CD8-positive, alpha-beta memory T cell (primary cell): ENCODE measurements around the gene HMOX1. TPM values are rescaled to one million over a fixed set of nuclear protein-coding genes. Genes with fewer than 3 reads are reported as not detected.
"Not testable (repeated sequence)": the region's sequence is repeated elsewhere in the genome, so short reads cannot be mapped to it uniquely, and the experiment has no call there.

Experiments used
- CTCF ChIA-PET: fragments of 350-600 bp; sonication (Branson Sonifier 250); formaldehyde crosslinking; loops from one replicate; lab custom pipeline; 2021; ENCODE audit warnings: antibody characterized with exemption; lab: Charles Lee
- POLR2A ChIA-PET: fragments of 350-600 bp; sonication (Branson Sonifier 250); formaldehyde crosslinking; loops from one replicate; lab custom pipeline; 2021; ENCODE audit warnings: antibody characterized with exemption; lab: Charles Lee
- DNase-seq, 5 donors: peaks; one replicate each; pipeline versions ENCODE4 v3.0.0 to v3.0.0-alpha.2; 2020 to 2022; ENCODE audit warnings: mixed read lengths in 1 of 5
- H3K27ac ChIP-seq: one replicate; pipeline ENCODE4 v1.7.0; 2013; ENCODE audit warnings: low read depth, mild to moderate bottlenecking, low read length, moderate library complexity
- H3K27me3 ChIP-seq: 2 replicates; pipeline ENCODE4 v1.7.0; 2013; ENCODE audit warnings: low read length, mild to moderate bottlenecking; ENCODE audit not compliant: insufficient read depth, poor library complexity, severe bottlenecking
- H3K36me3 ChIP-seq: 2 replicates; pipeline ENCODE4 v1.7.0; 2013; ENCODE audit warnings: mild to moderate bottlenecking, low read length, moderate library complexity; ENCODE audit not compliant: insufficient read depth
- H3K4me1 ChIP-seq: 2 replicates; pipeline ENCODE4 v1.7.0; 2013; ENCODE audit warnings: mild to moderate bottlenecking, low read length, moderate library complexity; ENCODE audit not compliant: insufficient read depth
- H3K4me3 ChIP-seq: 2 replicates; pipeline ENCODE4 v1.7.0; 2013; ENCODE audit warnings: mild to moderate bottlenecking, low read length
- H3K9me3 ChIP-seq: 2 replicates; pipeline ENCODE4 v1.7.0; 2013; ENCODE audit warnings: mild to moderate bottlenecking, low read length
- H3K27ac Mint-ChIP-seq, 8 donors: one replicate each; pipeline ENCODE4 v1.8.0; 2020 to 2021; ENCODE audit warnings: mixed read lengths in 8 of 8, mild to moderate bottlenecking in 6 of 8, inconsistent platforms in 3 of 8, moderate library complexity in 3 of 8
- H3K27me3 Mint-ChIP-seq, 2 donors: one replicate each; pipeline ENCODE4 v1.8.0; 2020 to 2021; ENCODE audit warnings: mixed read lengths in 2 of 2, mild to moderate bottlenecking in 1 of 2, moderate library complexity in 1 of 2
- H3K36me3 Mint-ChIP-seq, 3 donors: one replicate each; pipeline ENCODE4 v1.8.0; 2020 to 2021; ENCODE audit warnings: mixed read lengths in 3 of 3, inconsistent platforms in 1 of 3, mild to moderate bottlenecking in 1 of 3
- H3K4me1 Mint-ChIP-seq, 3 donors: one replicate each; pipeline ENCODE4 v1.8.0; 2020 to 2021; ENCODE audit warnings: mixed read lengths in 3 of 3, inconsistent platforms in 1 of 3, mild to moderate bottlenecking in 1 of 3
- H3K4me3 Mint-ChIP-seq, 7 donors: one replicate each; pipeline ENCODE4 v1.8.0; 2020 to 2021; ENCODE audit warnings: mixed read lengths in 7 of 7, mild to moderate bottlenecking in 6 of 7, moderate library complexity in 4 of 7, inconsistent platforms in 2 of 7
- H3K9me3 Mint-ChIP-seq, 5 donors: one replicate each; pipeline ENCODE4 v1.8.0; 2020 to 2022; ENCODE audit warnings: mixed read lengths in 5 of 5, mild to moderate bottlenecking in 3 of 5, moderate library complexity in 2 of 5, inconsistent platforms in 1 of 5
- polyA plus RNA-seq: library from polyadenylated mRNA; unstranded; fragments of 300-500 nt; fragmentation: Illumina TruSeq; gene quantifications from one replicate; pipeline ENCODE4 v1.2.3, GENCODE V29; 2021
- total RNA-seq, 2 experiments: library from RNA; stranded (reverse); gene quantifications; one replicate each; pipeline ENCODE4 v1.2.3, GENCODE V29; 2021

HMOX1 gene
- total and polyA plus RNA-seq, 3 experiments from 2014 or later: 0.25 to 5.6 (median 5.1) TPM

DNA sequence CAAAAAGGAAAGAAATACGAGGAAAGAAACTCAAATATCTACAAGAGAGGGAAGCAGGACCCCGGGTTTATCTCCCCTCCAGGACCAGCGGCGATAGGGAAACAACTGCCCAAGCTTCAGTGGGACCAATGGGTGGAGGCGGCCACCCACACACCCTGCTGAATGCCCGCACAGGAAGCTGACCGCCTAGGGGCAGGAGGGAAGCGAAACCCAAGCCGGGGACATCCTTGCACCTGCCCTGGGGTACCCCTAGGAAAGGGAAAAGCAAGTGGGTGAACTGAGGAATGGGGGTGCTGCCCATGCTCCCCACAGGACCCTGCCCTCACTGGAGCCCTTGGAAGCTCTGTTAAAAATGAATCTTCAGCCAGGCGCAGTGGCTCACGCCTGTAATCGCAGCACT lies 27.6 kb upstream of the HMOX1 start:
- ChIA-PET CTCF (interaction anchor here (1.0 kb wide), 1 partner anchor 230 kb away, joined by 3 read pairs; no protein-coding TSS in a partner anchor), POLR2A (no interaction called here)
- Mint-ChIP-seq H3K4me1 (peaks cover 16 to 31% (median 16%) of the 10 kb centered on the region in 3 donors), H3K36me3 (no peaks in the 10 kb centered on the region), H3K27ac (peak overlapping the region in 1 of 8 donors; percentile 70), H3K9me3 (no peaks in the 10 kb centered on the region), H3K4me3 (no peak overlapping the region), H3K27me3 (peaks cover 9 to 28% of the 10 kb centered on the region in 2 donors)
- peaks cover 16% of the 10 kb centered on the region for H3K4me1 ChIP-seq
- DNase-seq: no peak
- no peaks in the 10 kb centered on the region for H3K27me3 ChIP-seq
- H3K27ac ChIP-seq: no peak overlapping the region
- H3K4me3 ChIP-seq: no peak overlapping the region
- no peaks in the 10 kb centered on the region for H3K9me3 ChIP-seq
- no peaks in the 10 kb centered on the region for H3K36me3 ChIP-seq

DNA sequence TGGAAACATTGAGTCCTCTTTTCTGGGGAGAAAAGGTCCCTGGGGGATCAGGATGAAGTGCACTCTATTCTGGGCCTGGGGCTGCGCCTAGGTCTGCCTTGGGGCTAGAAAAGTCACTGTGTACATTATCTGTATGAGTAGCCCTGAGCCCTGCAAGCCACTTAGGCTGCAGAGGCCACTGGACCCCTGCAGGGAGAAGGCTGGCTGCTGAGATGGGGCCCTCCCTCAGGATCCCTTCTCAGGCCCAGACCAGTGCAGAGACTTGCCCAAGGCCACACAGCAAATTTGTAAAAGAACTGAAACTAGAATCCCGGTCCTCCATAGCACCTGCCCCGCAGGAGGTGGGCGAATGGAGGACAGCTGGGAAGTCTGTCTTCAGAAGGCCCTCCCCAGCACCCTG lies 26.8 kb upstream of the HMOX1 start:
- DNase-seq: no peak
- no peak overlapping the region for H3K27ac Mint-ChIP-seq
- CTCF ChIA-PET: no interaction called here
- Histone ChIP-seq H3K4me3 (no peak overlapping the region), H3K4me1 (peaks cover 16% of the 10 kb centered on the region), H3K9me3 (no peaks in the 10 kb centered on the region), H3K27me3 (no peaks in the 10 kb centered on the region), H3K36me3 (no peaks in the 10 kb centered on the region), H3K27ac (no peak overlapping the region)
- H3K36me3 Mint-ChIP-seq: no peaks in the 10 kb centered on the region
- peaks cover 16 to 31% (median 16%) of the 10 kb centered on the region in 3 donors for H3K4me1 Mint-ChIP-seq
- no peak overlapping the region for H3K4me3 Mint-ChIP-seq
- H3K9me3 Mint-ChIP-seq: no peaks in the 10 kb centered on the region
- POLR2A ChIA-PET: no interaction called here
- peaks cover 9 to 28% of the 10 kb centered on the region in 2 donors for H3K27me3 Mint-ChIP-seq

GRCh38 chr22:35357883-35358621 lies 22.8 kb upstream of the HMOX1 start:
- H3K36me3 ChIP-seq: no peaks in the 10 kb centered on the region
- no peak overlapping the region for H3K4me3 ChIP-seq
- no peaks in the 10 kb centered on the region for H3K9me3 Mint-ChIP-seq
- no peaks in the 10 kb centered on the region for H3K36me3 Mint-ChIP-seq
- H3K9me3 ChIP-seq: no peaks in the 10 kb centered on the region
- H3K27me3 ChIP-seq: no peaks in the 10 kb centered on the region
- H3K4me1 Mint-ChIP-seq: peaks cover 0 to 2% (median 0%) of the 10 kb centered on the region in 3 donors
- ChIA-PET CTCF (interaction anchor here (0.5 kb wide), 1 partner anchor 78 kb away, joined by 4 read pairs; no protein-coding TSS in a partner anchor), POLR2A (interaction anchor here (1.0 kb wide), 1 partner anchor 33 kb away, joined by 3 read pairs; no protein-coding TSS in a partner anchor)
- H3K4me1 ChIP-seq: no peaks in the 10 kb centered on the region
- no peak overlapping the region for H3K27ac ChIP-seq
- DNase-seq: no peak
- H3K4me3 Mint-ChIP-seq: no peak overlapping the region
- H3K27me3 Mint-ChIP-seq: peaks cover 6 to 25% of the 10 kb centered on the region in 2 donors
- no peak overlapping the region for H3K27ac Mint-ChIP-seq

DNA sequence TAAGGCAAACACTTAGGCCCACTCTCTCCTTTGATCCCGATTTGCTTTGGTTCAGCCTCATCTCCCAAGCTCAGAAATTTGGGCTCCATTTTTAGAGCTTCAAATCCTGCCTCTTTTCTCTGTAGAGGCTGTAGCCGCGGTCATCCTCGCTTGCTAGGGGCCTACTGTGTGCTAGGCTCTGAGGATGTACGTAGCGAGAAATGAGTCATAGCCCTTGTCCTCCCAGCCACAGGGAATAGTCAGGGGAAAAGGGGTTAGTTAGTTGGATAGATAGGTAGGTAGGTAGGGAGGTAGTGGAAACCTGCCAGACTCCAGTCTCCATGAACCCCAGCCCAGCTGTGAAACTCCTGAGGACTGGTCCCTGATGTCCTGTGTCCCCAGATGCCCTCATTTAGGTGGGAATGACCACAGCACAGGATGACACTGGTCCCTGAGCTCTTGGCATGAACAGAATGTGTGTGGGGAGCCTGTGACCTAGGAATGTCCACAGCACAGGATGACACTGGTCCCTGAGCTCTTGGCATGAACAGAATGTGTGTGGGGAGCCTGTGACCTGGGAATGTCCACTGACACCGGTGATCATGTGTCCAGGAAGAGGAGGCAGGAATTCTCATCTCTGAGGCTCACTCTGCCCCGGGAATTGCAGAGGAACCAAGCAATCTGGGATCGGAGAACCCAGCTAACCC lies 21.4 kb upstream of the HMOX1 start:
- Mint-ChIP-seq H3K27ac (no peak overlapping the region), H3K4me3 (no peak overlapping the region), H3K9me3 (no peaks in the 10 kb centered on the region), H3K36me3 (no peaks in the 10 kb centered on the region), H3K27me3 (peaks cover 6 to 32% of the 10 kb centered on the region in 2 donors), H3K4me1 (no peaks in the 10 kb centered on the region)
- DNase-seq: no peak
- no peaks in the 10 kb centered on the region for H3K9me3 ChIP-seq
- ChIA-PET POLR2A (interaction anchor here (0.6 kb wide), 1 partner anchor 533 kb away, joined by 3 read pairs; no protein-coding TSS in a partner anchor), CTCF (no interaction called here)
- no peak overlapping the region for H3K4me3 ChIP-seq
- H3K27ac ChIP-seq: no peak overlapping the region
- H3K36me3 ChIP-seq: no peaks in the 10 kb centered on the region
- no peaks in the 10 kb centered on the region for H3K27me3 ChIP-seq
- H3K4me1 ChIP-seq: no peaks in the 10 kb centered on the region

DNA sequence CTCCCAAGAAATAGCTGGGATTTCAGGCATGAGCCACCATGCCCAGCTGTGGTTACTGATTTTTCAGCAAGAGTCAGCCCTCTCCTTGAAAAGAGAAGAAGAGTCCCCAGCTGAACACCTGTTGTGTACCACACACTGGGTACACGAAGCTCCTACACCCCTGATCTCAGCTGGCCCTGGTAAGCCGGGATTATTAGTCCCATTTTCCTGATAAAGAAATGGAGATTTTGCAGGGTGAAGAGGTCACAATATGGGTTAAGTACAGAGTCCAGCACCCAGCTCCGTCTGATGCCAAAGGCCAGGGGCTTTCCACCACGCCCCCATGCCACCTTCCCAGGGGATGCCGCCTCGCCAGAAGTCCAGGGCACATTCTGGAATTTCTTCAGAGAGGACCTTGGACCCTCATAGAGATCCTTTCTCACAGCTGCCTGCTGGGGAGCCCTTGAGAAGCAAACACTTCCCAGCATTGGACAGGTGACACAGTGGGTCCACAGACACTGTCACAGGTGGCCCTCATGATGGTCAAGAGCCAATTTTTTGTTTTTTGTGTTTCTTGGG lies 19.8 kb upstream of the HMOX1 start:
- Histone ChIP-seq H3K4me3 (no peak overlapping the region), H3K36me3 (no peaks in the 10 kb centered on the region), H3K27me3 (no peaks in the 10 kb centered on the region), H3K9me3 (no peaks in the 10 kb centered on the region), H3K4me1 (no peaks in the 10 kb centered on the region), H3K27ac (no peak overlapping the region)
- no peaks in the 10 kb centered on the region for H3K36me3 Mint-ChIP-seq
- H3K4me1 Mint-ChIP-seq: no peaks in the 10 kb centered on the region
- no peak overlapping the region for H3K27ac Mint-ChIP-seq
- ChIA-PET CTCF (interaction anchor here (1.2 kb wide), 1 partner anchor 10 kb away, joined by 6 read pairs; no protein-coding TSS in a partner anchor), POLR2A (no interaction called here)
- H3K4me3 Mint-ChIP-seq: no peak overlapping the region
- H3K27me3 Mint-ChIP-seq: peaks cover 14 to 30% of the 10 kb centered on the region in 2 donors
- H3K9me3 Mint-ChIP-seq: no peaks in the 10 kb centered on the region
- no peak for DNase-seq

GRCh38 chr22:35363566-35364086 lies 17.3 kb upstream of the HMOX1 start:
- POLR2A ChIA-PET: no interaction called here
- H3K9me3 Mint-ChIP-seq: no peaks in the 10 kb centered on the region
- no peak overlapping the region for H3K27ac Mint-ChIP-seq
- Histone ChIP-seq H3K4me1 (no peaks in the 10 kb centered on the region), H3K9me3 (no peaks in the 10 kb centered on the region), H3K4me3 (no peak overlapping the region), H3K27ac (no peak overlapping the region), H3K27me3 (no peaks in the 10 kb centered on the region), H3K36me3 (no peaks in the 10 kb centered on the region)
- no peak for DNase-seq
- CTCF ChIA-PET: no interaction called here
- H3K36me3 Mint-ChIP-seq: no peaks in the 10 kb centered on the region
- H3K4me3 Mint-ChIP-seq: no peak overlapping the region
- peaks cover 17 to 31% of the 10 kb centered on the region in 2 donors for H3K27me3 Mint-ChIP-seq
- no peaks in the 10 kb centered on the region for H3K4me1 Mint-ChIP-seq

- H3K4me3 Mint-ChIP-seq, H3K4me3 ChIP-seq, H3K36me3 Mint-ChIP-seq, H3K9me3 ChIP-seq, POLR2A ChIA-PET, CTCF ChIA-PET, H3K4me1 Mint-ChIP-seq, H3K27ac ChIP-seq, DNase-seq, H3K27me3 ChIP-seq, H3K4me1 ChIP-seq, H3K9me3 Mint-ChIP-seq, H3K36me3 ChIP-seq, H3K27ac Mint-ChIP-seq: not testable (repeated sequence)
- H3K27me3 Mint-ChIP-seq: peaks cover 17 to 31% of the 10 kb centered on the region in 2 donors
Measured at GRCh38 chr22:35364230-35364629, 16.7 kb upstream of the HMOX1 start.
